UCSD-AML1 (cell line): ENCODE data around the gene PFDN5.

Experiments used
- DNase-seq: peaks from one replicate; lab custom pipeline; 2025; ENCODE audit not compliant: unreplicated experiment; lab: John Stamatoyannopoulos, UW

The PFDN5 gene

GRCh38 chr12:53295070-53295890 is at the start of gene PFDN5:
TSS of gene PFDN5 (plus strand) at chr12:53295542. CDS start at chr12:53295568, 26 bp downstream.
- peak; percentile 77 for DNase-seq

- peak; percentile 83 for DNase-seq
Observed at GRCh38 chr12:53251477-53252348, 43.6 kb upstream of the PFDN5 start.

GRCh38 chr12:53252349-53252916 is 42.9 kb upstream of the PFDN5 start:
- no peak for DNase-seq

- DNase-seq, result no peak
Observed at GRCh38 chr12:53253298-53253697, 42.0 kb upstream of the PFDN5 start.

- no peak for DNase-seq
Observed at GRCh38 chr12:53254816-53255545, 40.4 kb upstream of the PFDN5 start.

GRCh38 chr12:53255996-53256395 is 39.3 kb upstream of the PFDN5 start:
- DNase-seq, result no peak

- peak; percentile 29 for DNase-seq
Observed at GRCh38 chr12:53258541-53259539, 36.5 kb upstream of the PFDN5 start.

GRCh38 chr12:53259891-53260290 is 35.5 kb upstream of the PFDN5 start:
- no peak for DNase-seq

- DNase-seq, result no peak
Observed at GRCh38 chr12:53265783-53266182, 29.6 kb upstream of the PFDN5 start.

- peak; percentile 40 for DNase-seq
Observed at GRCh38 chr12:53267306-53267998, 27.9 kb upstream of the PFDN5 start.

- DNase-seq, result peak; percentile 77
Observed at GRCh38 chr12:53267999-53268629, 27.2 kb upstream of the PFDN5 start, which contains the start of gene ESPL1. TSS of gene ESPL1 (plus strand) at chr12:53268299. CDS start at chr12:53268767, 468 bp downstream.

- DNase-seq, result no peak
Observed at GRCh38 chr12:53268630-53269562, 26.4 kb upstream of the PFDN5 start.

GRCh38 chr12:53274445-53274844 is 20.9 kb upstream of the PFDN5 start:
- DNase-seq, result no peak

GRCh38 chr12:53276511-53276910 is 18.8 kb upstream of the PFDN5 start:
- no peak for DNase-seq

- DNase-seq, result no peak
Observed at GRCh38 chr12:53277981-53278380, 17.4 kb upstream of the PFDN5 start.

GRCh38 chr12:53279283-53279869 is 16.0 kb upstream of the PFDN5 start:
- no peak for DNase-seq

GRCh38 chr12:53279888-53280498 is 15.3 kb upstream of the PFDN5 start:
- DNase-seq, result no peak
